IMR-90 (cell line): Measurements from ENCODE around the gene TCAP. TPM values are rescaled to one million over a fixed set of nuclear protein-coding genes. Genes with fewer than 3 reads are reported as not detected.

Experiments used
- ATAC-seq: fragments of 200-7000 bp; cut with Tn5 transposase; 2 replicates; pipeline ENCODE4 v1.9.1; 2020; ENCODE audit warnings: low read depth, mild to moderate bottlenecking, moderate library complexity
- BruUV-seq: library from RNA; stranded (reverse); fragments of 400-500 nt; replicated peaks from 2 replicates; lab custom pipeline; 2021; lab: Mats Ljungman, UMichigan
- CTCF ChIA-PET: fragments of 300-600 bp; formaldehyde crosslinking; extraction: SDS; loops from one replicate; lab custom pipeline; 2021; ENCODE audit warnings: antibody characterized with exemption; lab: Yijun Ruan, JAX
- POLR2A ChIA-PET: fragments of 300-600 bp; sonication (Branson Sonifier 250); formaldehyde crosslinking; loops from one replicate; lab custom pipeline; 2022; ENCODE audit warnings: antibody characterized with exemption; ENCODE audit not compliant: unreplicated experiment; lab: Charles Lee
- DNase-seq: peaks from one replicate; pipeline ENCODE4 v3.0.0; 2013
- H2AFZ ChIP-seq: replicated peaks from 2 replicates; pipeline ENCODE3; 2013; ENCODE audit warnings: low read length, mild to moderate bottlenecking; ENCODE audit not compliant: poor library complexity
- H2AK5ac ChIP-seq: 2 replicates; pipeline ENCODE4 v1.6.1; 2013; ENCODE audit warnings: low read depth, low read length, inconsistent platforms
- H2AK9ac ChIP-seq: replicated peaks from 2 replicates; pipeline ENCODE3; 2013; ENCODE audit warnings: mild to moderate bottlenecking, low read depth, low read length, moderate library complexity; ENCODE audit not compliant: poor library complexity
- H2BK120ac ChIP-seq: 2 replicates; pipeline ENCODE4 v1.6.1; 2013; ENCODE audit warnings: low read depth, low read length, inconsistent platforms
- H2BK15ac ChIP-seq: 3 replicates; pipeline ENCODE4 v1.6.1; 2013; ENCODE audit warnings: low read depth, low read length, inconsistent platforms
- H2BK20ac ChIP-seq: 2 replicates; pipeline ENCODE4 v1.6.1; 2013; ENCODE audit warnings: low read depth, mild to moderate bottlenecking, inconsistent platforms, low read length, moderate library complexity
- H2BK5ac ChIP-seq: 2 replicates; pipeline ENCODE4 v1.6.1; 2013; ENCODE audit warnings: mild to moderate bottlenecking, low read depth, low read length, inconsistent platforms; ENCODE audit not compliant: poor library complexity, severe bottlenecking
- H3K14ac ChIP-seq: replicated peaks from 2 replicates; pipeline ENCODE4 v1.6.1; 2013; ENCODE audit warnings: low read depth, low read length, inconsistent platforms
- H3K18ac ChIP-seq: 2 replicates; pipeline ENCODE4 v1.6.1; 2013; ENCODE audit warnings: low read depth, low read length, control low read depth
- H3K23ac ChIP-seq: 2 replicates; pipeline ENCODE4 v1.6.1; 2013; ENCODE audit warnings: low read depth, low read length, inconsistent platforms
- H3K27ac ChIP-seq: 2 replicates; pipeline ENCODE4 v1.5.1; 2013; ENCODE audit warnings: mild to moderate bottlenecking, control low read depth, low read length; ENCODE audit not compliant: insufficient read depth
- H3K27me3 ChIP-seq: 2 replicates; pipeline ENCODE4 v1.6.1; 2013; ENCODE audit warnings: low read length; ENCODE audit not compliant: control insufficient read depth, insufficient read depth
- H3K36me3 ChIP-seq: 2 replicates; pipeline ENCODE4 v1.6.1; 2013; ENCODE audit warnings: low read length, mixed read lengths; ENCODE audit not compliant: control insufficient read depth, insufficient read depth
- H3K4ac ChIP-seq: 2 replicates; pipeline ENCODE4 v1.6.1; 2013; ENCODE audit warnings: low read depth, low read length, inconsistent platforms
- H3K4me1 ChIP-seq: 2 replicates; pipeline ENCODE4 v1.6.1; 2013; ENCODE audit warnings: low read length, mixed read lengths; ENCODE audit not compliant: control insufficient read depth, insufficient read depth
- H3K4me2 ChIP-seq: 2 replicates; pipeline ENCODE4 v1.6.1; 2013; ENCODE audit warnings: low read depth, mild to moderate bottlenecking, control low read depth, low read length, moderate library complexity
- H3K4me3 ChIP-seq: 2 replicates; pipeline ENCODE4 v1.5.1; 2013; ENCODE audit warnings: low read depth, mild to moderate bottlenecking, control low read depth, low read length, moderate library complexity; ENCODE audit not compliant: insufficient read depth
- H3K56ac ChIP-seq: 2 replicates; pipeline ENCODE4 v1.6.1; 2013; ENCODE audit warnings: low read length, inconsistent platforms; ENCODE audit not compliant: insufficient read depth; ENCODE audit errors: extremely low read depth
- H3K79me1 ChIP-seq, 2 experiments: 2 replicates each; pipeline ENCODE4 v1.6.1; 2013; ENCODE audit warnings: low read length in 2 of 2, inconsistent platforms in 1 of 2, low read depth in 1 of 2
- H3K9ac ChIP-seq: 2 replicates; pipeline ENCODE4 v1.6.1; 2013; ENCODE audit warnings: low read depth, low read length, control low read depth
- H3K9me1 ChIP-seq: 2 replicates; pipeline ENCODE4 v1.6.1; 2013; ENCODE audit warnings: low read length, inconsistent platforms; ENCODE audit not compliant: insufficient read depth
- H3K9me3 ChIP-seq: 2 replicates; pipeline ENCODE4 v1.6.1; 2013; ENCODE audit warnings: low read length; ENCODE audit not compliant: control insufficient read depth, insufficient read depth
- H4K20me1 ChIP-seq: 2 replicates; pipeline ENCODE4 v1.6.1; 2013; ENCODE audit warnings: low read length, inconsistent platforms; ENCODE audit not compliant: insufficient read depth
- H4K5ac ChIP-seq: 2 replicates; pipeline ENCODE4 v1.6.1; 2013; ENCODE audit warnings: mild to moderate bottlenecking, low read depth, low read length, control low read depth
- H4K8ac ChIP-seq, 2 experiments: 2 replicates each; pipeline ENCODE4 v1.6.1; 2013; ENCODE audit warnings: low read depth in 2 of 2, low read length in 2 of 2, control low read depth in 1 of 2, inconsistent platforms in 1 of 2
- H4K91ac ChIP-seq: 2 replicates; pipeline ENCODE4 v1.6.1; 2013; ENCODE audit warnings: low read depth, low read length, inconsistent platforms; ENCODE audit not compliant: insufficient read depth
- NFE2L2 ChIP-seq: fragments of 150-350 bp; IDR thresholded peaks from 2 replicates; pipeline ENCODE4 v1.6.1; 2016; ENCODE audit warnings: low read depth, mild to moderate bottlenecking, low read length
- RCOR1 ChIP-seq: IDR thresholded peaks from 2 replicates; pipeline ENCODE4 v1.6.1; 2012; ENCODE audit warnings: mild to moderate bottlenecking, low read length, improper control_type of control experiment; ENCODE audit not compliant: insufficient replicate concordance
- RFX5 ChIP-seq: IDR thresholded peaks from 2 replicates; pipeline ENCODE4 v1.8.0; 2012; ENCODE audit warnings: low read depth, mild to moderate bottlenecking, low read length, moderate library complexity
- WGBS, 2 experiments: methylation state at CpG; one replicate each; pipeline versions ENCODE4 v1.1.5 to v1.1.7; 2013; ENCODE audit warnings: missing lambda C conversion rate in 2 of 2; ENCODE audit not compliant: insufficient read length in 1 of 2; ENCODE audit errors: extremely low coverage in 2 of 2; 5-methylcytosine and 5-hydroxymethylcytosine counted together
- dilution Hi-C: fragments of 300-500 bp; cut with HindIII; formaldehyde crosslinking; loops from one replicate; pipeline ENCODE4 v1.14.3; 2018; ENCODE audit warnings: low sequenced_read_pairs; ENCODE audit not compliant: unreplicated experiment
- in situ Hi-C: fragments of 300-500 bp; cut with MboI; formaldehyde crosslinking; loops from 3 replicates; pipeline ENCODE4 v1.14.3; 2019; ENCODE audit warnings: low sequenced_read_pairs, inconsistent platforms, mixed read lengths
- intact Hi-C: fragments of 100-400 bp; cut with micrococcal nuclease; formaldehyde crosslinking; loops from 2 replicates; pipeline ENCODE4 v1.10.0; 2022
- polyA plus RNA-seq, 3 experiments: library from polyadenylated mRNA; depleted of rRNA; stranded (reverse); fragments of >200 nt; gene quantifications; 2 replicates each; pipeline ENCODE4 v1.2.3, GENCODE V29; 2012; ENCODE audit warnings: low replicate concordance in 1 of 3
- total RNA-seq: library from RNA; depleted of rRNA; stranded (reverse); fragments of >200 nt; gene quantifications from 2 replicates; pipeline ENCODE4 v1.2.3, GENCODE V29; 2012
- TF ChIP-seq, protein P1 (sequence below): fragments of 150-350 bp; IDR thresholded peaks from 2 replicates; pipeline ENCODE4 v1.6.1; 2017; ENCODE audit warnings: mild to moderate bottlenecking, antibody characterized with exemption, low read length, low read depth

The TCAP gene
- total and polyA plus RNA-seq, 2 of the 4 experiments (the other 2 are of a cell fraction): under 0.01 to 0.21 TPM

DNA sequence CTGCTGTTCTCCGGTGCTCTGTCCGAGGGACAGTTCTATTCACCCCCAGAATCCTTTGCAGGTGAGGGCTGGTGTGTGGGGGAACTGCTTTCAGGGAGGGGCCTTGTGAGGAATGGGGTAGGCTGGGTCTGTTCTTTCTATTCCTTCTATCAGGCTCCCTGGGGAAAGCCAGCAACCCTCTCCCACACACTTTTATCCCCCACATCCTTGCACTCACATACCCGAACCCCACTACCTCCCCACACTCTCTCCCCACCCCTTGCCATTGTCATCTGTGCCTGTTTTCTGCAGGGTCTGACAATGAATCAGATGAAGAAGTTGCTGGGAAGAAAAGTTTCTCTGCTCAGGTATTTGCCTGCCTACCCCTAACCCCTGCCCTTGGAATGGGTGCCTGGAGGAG is 6.4 kb upstream of the TCAP start:
- intact Hi-C loops: no loop called here
- Histone ChIP-seq H3K14ac (no peak overlapping the region), H2AK9ac (no peak overlapping the region), H3K9me3 (no peaks in the 10 kb centered on the region), H3K79me1 (peaks cover 4 to 11% of the 10 kb centered on the region in 2 experiments; a peak in 3 of 4 replicates), H3K56ac (no peak overlapping the region), H3K9me1 (no peaks in the 10 kb centered on the region), H2AK5ac (no peak overlapping the region), H2BK20ac (no peak overlapping the region), H2BK5ac (no peak overlapping the region), H2BK15ac (no peak overlapping the region), H2AFZ (no peak overlapping the region), H3K18ac (no peak overlapping the region), H4K8ac (no peak overlapping the region), H2BK120ac (no peak overlapping the region), H3K27ac (no peak overlapping the region), H3K23ac (no peak overlapping the region), H3K4me2 (no peak overlapping the region), H3K27me3 (no peaks in the 10 kb centered on the region), H4K91ac (no peak overlapping the region), H3K9ac (no peak overlapping the region), H3K4me3 (no peak overlapping the region), H3K4me1 (peaks cover 2% of the 10 kb centered on the region; the same call in 1 of the 2 replicates), H4K5ac (no peak overlapping the region), H4K20me1 (peaks cover 11% of the 10 kb centered on the region), H3K4ac (no peak overlapping the region), H3K36me3 (peaks cover 40% of the 10 kb centered on the region)
- no peak for ATAC-seq
- dilution Hi-C loops: no loop called here
- in situ Hi-C loops: no loop called here
- DNase-seq: no peak
- no TSS peak for BruUV-seq
- ChIA-PET POLR2A (no interaction called here), CTCF (no interaction called here)
- TF ChIP-seq RCOR1 (no peak), RFX5 (no peak), NFE2L2 (no peak)
- TF ChIP-seq, protein P1, sequence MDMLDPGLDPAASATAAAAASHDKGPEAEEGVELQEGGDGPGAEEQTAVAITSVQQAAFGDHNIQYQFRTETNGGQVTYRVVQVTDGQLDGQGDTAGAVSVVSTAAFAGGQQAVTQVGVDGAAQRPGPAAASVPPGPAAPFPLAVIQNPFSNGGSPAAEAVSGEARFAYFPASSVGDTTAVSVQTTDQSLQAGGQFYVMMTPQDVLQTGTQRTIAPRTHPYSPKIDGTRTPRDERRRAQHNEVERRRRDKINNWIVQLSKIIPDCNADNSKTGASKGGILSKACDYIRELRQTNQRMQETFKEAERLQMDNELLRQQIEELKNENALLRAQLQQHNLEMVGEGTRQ: no peak
- no CpG with 5 or more reads among the region's 3 CpGs for WGBS, 2 experiments
